NCI-H1092 (cell line): ENCODE data around the gene SMARCA4.
"Not testable (repeated sequence)": the region's sequence is repeated elsewhere in the genome, so short reads cannot be mapped to it uniquely, and the experiment has no call there.

ENCODE experiments used
- DNase-seq: peaks from one replicate; lab custom pipeline; 2025; lab: John Stamatoyannopoulos, UW

Gene SMARCA4

GRCh38 chr19:11069561-11069960 is 108.7 kb downstream of the SMARCA4 start:
- DNase-seq, result no peak

GRCh38 chr19:11070123-11070522 is 109.3 kb downstream of the SMARCA4 start:
- DNase-seq, result no peak

GRCh38 chr19:11073568-11073967 is 112.7 kb downstream of the SMARCA4 start:
- no peak for DNase-seq

- not testable (repeated sequence) for DNase-seq
Observed at GRCh38 chr19:11076792-11077191, 116.0 kb downstream of the SMARCA4 start.

GRCh38 chr19:11078893-11079292 is 118.1 kb downstream of the SMARCA4 start:
- DNase-seq, result no peak

DNA sequence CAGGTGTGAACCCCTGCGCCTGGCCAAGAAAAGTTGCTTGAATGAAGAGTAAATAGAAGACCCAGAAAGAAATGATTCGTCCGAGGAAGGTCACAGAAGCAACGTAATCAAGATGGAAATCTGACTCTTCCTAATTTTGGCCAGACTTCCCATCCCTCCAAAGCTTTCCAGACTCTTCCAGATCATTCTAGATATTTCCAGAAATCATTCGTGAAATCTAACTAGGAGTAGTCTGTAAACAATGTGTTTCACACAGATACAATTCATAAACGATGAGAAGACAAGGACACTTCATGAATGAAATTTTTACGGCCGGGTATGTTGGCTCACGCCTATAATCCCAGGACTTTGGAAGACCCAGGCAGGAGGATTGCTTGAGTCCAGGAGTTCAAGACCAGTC is 119.2 kb downstream of the SMARCA4 start:
- no peak for DNase-seq

GRCh38 chr19:11087870-11088505 is 127.2 kb downstream of the SMARCA4 start:
- no peak for DNase-seq

DNA sequence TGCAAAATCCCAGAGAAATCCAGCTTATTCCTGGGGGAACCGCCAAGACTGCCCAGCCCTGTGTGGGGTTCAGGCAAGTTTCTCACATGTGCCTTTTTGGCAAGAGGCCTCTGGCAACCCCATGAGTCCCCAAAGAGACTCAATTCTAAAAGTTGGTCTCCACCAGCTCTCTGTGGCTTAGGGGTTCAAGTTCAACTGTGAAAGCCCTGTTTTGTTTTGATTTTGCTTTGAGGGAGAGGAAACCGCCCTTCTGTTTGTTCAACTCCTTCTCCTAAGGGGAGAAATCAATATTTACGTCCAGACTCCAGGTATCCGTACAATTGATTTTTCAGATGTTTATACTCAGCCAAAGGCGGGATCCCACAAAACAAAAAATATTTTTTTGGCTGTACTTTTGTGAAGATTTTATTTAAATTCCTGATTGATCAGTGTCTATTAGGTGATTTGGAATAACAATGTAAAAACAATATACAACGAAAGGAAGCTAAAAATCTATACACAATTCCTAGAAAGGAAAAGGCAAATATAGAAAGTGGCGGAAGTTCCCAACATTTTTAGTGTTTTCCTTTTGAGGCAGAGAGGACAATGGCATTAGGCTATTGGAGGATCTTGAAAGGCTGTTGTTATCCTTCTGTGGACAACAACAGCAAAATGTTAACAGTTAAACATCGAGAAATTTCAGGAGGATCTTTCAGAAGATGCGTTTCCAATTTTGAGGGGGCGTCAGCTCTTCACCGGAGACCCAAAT is 127.8 kb downstream of the SMARCA4 start:
- no peak for DNase-seq

GRCh38 chr19:11089254-11090013 is 128.6 kb downstream of the SMARCA4 start, which contains the start of gene LDLR:
LDLR (plus strand) TSS chr19:11089463; CDS start chr19:11089549, 86 bp downstream.
- peak; percentile 55 for DNase-seq

GRCh38 chr19:11090014-11090263 is 129.1 kb downstream of the SMARCA4 start:
- not testable (repeated sequence) for DNase-seq

DNA sequence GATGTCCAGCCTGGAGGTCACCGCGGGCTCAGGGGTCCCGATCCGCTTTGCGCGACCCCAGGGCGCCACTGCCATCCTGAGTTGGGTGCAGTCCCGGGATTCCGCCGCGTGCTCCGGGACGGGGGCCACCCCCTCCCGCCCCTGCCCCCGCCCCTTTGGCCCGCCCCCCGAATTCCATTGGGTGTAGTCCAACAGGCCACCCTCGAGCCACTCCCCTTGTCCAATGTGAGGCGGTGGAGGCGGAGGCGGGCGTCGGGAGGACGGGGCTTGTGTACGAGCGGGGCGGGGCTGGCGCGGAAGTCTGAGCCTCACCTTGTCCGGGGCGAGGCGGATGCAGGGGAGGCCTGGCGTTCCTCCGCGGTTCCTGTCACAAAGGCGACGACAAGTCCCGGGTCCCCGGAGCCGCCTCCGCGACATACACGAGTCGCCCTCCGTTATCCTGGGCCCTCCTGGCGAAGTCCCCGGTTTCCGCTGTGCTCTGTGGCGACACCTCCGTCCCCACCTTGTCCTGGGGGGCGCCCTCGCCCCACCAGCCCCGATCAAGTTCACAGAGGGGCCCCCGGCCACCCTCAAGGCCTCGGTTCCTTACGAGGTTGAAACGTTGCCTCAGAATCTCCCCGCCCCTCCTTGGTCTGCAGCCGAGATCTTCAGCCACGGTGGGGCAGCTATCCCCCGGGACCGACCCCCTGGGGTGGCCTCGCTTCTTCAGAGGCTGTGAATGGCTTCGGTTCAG is 129.6 kb downstream of the SMARCA4 start:
- peak; percentile 94 for DNase-seq

DNA sequence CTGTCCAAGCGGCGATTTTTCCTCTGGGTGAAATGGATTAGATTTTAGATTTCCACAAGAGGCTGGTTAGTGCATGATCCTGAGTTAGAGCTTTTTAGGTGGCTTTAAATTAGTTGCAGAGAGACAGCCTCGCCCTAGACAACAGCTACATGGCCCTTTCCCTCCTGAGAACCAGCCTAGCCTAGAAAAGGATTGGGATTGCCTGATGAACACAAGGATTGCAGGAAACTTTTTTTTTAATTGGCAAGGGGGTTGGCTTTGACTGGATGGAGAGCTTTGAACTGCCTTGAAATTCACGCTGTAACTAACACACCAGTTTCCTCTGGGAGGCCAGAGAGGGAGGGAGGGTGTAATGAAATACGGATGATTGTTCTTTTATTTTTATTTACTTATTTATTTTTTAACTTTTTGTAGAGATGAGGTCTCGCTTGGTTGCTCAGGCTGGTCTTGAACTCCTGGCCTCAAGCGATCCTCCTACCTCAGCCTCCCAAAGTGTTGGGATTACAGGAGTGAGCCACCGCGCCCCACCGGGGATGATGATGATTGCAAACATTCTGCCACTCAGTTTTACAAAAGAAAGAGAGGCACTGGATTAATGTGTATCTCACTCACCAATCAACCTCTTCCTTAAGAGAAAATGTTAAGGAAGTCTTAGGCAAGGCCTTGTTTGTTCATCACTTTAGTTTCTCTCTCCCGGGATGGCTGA is 130.3 kb downstream of the SMARCA4 start:
- no peak for DNase-seq

DNA sequence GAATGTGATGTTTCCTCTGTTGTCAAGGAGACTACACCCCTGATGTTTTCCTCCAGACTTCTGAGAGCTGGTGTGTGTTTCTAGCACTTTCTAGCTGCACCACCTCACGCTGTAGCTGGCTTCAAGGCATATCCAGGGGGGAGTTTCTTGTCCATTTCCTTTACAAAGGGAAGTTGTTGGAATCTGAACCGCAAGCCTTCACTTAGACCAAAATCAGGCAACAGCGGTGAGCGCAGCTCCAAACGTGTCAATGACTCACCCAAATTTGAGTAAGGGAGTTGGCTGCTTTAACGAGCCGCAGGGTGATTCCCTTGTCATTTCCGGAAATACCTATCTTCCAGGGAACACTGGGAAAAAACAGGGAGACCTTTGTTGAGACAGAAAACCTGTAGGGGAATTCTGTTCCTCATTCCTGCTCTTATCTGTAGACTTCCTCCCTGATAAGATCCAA is 130.9 kb downstream of the SMARCA4 start:
- no peak for DNase-seq

DNA sequence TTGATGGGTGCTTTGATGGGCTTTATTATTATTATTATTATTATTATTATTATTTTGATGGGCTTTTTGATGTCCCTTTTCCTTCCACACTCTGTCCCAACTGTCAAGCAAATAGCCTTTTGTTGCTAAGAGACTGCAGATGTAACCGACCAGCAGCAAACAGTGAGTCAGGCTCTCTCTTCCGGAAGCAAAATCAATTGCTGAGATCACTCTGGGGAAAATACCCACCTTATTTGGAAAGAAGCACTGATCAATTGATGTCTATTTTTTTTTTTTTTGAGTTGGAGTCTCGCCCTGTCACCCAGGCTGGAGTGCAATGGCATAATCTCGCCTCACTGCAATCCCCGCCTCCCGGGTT is 131.3 kb downstream of the SMARCA4 start:
- DNase-seq, result no peak

GRCh38 chr19:11093689-11094238 is 132.9 kb downstream of the SMARCA4 start:
- no peak for DNase-seq

DNA sequence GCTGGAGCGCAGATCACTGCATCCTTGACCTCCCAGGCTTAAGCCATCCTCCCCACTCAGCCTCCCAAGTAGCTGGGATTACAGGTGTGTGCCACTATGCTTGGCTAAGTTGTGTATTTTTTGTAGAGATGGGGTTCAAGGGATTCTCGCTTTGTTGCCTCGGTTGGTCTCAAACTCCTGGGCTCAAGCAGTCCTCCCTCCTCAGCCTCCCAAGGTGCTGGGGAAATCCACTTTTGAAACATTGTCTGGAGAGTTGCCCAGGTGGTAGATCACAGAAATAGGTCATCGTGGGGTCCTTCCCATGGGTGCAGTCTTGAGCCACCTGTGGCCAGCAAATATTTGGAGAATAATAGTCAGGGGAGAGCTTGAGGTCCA is 133.7 kb downstream of the SMARCA4 start:
- no peak for DNase-seq

DNA sequence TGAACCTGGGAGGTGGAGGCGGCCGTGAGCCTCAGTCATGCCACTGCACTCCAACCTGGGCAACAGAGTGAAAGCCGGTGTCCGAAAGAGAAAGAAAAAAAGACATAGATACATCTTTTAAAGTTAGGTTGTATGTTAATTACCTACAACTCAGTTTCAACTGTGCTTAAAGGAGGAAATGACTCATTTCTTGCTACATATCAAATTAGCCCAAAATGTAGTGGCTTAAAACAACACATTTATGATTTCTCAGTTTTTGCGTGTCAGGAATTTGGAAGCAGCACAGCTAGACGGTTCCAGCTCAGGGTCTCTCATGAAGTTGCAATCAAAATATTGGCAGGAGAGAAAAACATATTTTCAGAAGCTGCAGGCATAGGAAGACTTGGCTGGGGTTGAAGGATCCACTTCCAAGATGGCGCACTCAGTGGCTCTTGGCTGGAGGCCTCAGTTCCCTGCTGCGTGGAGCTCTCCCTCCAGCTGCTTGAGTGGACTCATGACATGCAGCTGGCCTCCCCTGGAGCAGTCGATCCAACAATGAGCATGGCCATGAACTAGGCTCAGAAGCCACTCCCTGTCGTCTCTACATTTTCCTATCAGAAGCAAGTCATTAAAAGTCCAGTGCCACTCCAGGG is 135.5 kb downstream of the SMARCA4 start:
- no peak for DNase-seq

DNA sequence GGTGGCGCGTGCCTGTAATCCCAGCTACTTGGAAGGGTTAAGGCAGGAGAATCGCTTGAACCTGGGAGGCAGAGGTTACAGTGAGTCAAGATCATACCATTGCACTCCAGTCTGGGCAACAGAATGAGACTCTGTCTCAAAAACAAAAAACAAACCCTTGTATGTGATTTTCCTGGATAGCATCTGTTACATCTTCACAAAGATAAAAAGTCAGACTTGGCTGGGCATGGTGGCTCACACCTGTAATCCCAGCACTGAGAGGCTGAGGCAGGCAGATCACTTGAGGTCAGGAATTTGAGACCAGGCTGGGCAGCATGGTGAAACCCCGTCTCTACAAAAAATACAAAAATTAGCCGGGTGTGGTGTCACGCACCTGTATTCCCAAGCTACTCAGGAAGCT is 136.5 kb downstream of the SMARCA4 start:
- not testable (repeated sequence) for DNase-seq

DNA sequence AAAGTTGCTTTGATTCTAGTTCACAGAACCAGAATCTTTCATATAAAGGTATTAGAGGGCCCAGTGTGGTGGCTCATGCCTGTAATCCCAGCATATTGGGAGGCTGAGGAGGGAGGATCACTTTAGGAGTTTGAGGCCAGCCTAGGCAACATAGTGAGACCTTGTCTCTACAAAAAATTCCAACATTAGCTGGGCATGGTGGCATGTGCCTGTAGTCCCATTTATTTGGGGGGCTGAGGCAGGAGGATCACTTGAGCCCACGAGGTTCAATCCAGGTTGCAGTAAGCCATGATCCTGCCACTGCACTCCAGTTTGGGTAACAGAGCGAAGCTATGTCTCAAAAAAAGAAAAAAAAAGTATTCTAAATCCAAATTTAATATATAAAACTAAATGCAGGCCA is 137.5 kb downstream of the SMARCA4 start:
- DNase-seq, result no peak

DNA sequence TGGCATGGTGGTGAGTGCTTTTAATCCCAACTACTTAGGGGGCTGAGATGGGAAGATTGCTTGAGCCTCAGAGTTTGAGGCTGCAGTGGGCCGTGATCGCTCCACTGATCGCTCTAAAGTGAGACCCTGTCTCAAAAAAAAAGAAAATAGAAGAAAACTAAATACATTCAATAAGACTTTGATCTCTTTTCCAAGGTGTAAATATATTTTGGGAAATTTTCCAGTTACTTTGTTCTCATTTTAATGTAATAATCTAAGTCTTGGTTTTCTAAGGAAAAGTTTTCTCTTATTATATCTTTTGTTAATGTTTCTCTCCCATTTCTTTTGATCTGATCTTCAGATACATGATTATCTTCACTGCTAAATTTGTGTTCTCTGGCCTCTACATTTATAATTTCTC is 138.0 kb downstream of the SMARCA4 start:
- no peak for DNase-seq

DNA sequence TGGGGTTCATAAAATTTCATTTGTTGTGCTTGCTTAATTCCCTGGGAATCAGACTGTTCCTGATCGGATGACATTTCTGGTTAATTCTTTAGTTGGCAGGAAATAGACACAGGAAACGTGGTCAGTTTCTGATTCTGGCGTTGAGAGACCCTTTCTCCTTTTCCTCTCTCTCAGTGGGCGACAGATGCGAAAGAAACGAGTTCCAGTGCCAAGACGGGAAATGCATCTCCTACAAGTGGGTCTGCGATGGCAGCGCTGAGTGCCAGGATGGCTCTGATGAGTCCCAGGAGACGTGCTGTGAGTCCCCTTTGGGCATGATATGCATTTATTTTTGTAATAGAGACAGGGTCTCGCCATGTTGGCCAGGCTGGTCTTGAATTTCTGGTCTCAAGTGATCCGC is 139.2 kb downstream of the SMARCA4 start:
- no peak for DNase-seq
